Retinal pigment epithelial cell (primary cell): ENCODE data around the gene CDK10.
"Not testable (repeated sequence)": the region's sequence is repeated elsewhere in the genome, so short reads cannot be mapped to it uniquely, and the experiment has no call there.

ENCODE experiments used
- DNase-seq: peaks from one replicate; pipeline ENCODE4 v3.0.0-alpha.2; 2010; ENCODE audit warnings: low read depth
- H3K4me3 ChIP-seq: 2 replicates; pipeline ENCODE4 v1.5.1; 2011; ENCODE audit warnings: mild to moderate bottlenecking, low read length, control low read depth, moderate library complexity
- TF ChIP-seq, protein P1 (sequence below): conservative IDR thresholded peaks from 2 replicates; pipeline ENCODE4 v1.5.1; 2011; ENCODE audit warnings: low read depth, low read length, control low read depth, inconsistent platforms

The CDK10 gene

DNA sequence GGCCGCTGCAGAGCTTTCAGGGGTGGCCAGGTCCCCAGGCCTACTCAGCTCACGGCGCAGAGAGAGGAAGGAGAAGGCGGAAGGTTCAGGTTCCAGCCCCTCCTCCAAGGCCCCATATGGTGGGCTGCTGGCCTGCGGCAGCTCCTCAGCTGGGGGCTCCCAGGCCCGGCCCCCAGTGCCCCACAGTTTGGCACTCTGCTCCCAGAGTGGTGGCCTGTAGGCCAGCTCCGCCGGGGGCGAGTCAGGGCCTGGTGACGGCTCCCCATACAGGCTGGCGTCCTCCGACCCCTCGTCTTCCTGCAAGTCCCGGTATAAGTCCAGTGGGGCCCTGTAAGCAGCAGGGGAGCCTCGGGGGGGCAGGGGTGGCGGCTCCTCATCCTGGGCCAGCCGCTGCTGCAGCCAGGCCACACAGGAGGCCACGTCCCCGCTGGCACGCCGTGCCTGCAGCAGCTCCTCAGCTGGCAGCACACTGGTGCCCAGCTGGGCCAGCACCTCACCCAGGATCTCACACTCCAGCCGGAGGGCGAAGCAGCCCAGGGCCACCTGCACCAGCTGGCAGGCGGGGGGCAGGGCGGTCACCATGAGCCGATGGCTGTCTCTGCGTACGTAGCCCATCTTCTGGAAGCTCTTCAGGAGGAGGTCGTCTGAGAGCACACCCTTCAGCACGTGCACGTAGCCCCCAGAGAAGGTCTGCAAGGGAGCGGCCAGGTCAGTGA lies 11.3 kb downstream of the CDK10 start:
- H3K4me3 ChIP-seq, result no peak overlapping the region
- TF ChIP-seq, protein P1, sequence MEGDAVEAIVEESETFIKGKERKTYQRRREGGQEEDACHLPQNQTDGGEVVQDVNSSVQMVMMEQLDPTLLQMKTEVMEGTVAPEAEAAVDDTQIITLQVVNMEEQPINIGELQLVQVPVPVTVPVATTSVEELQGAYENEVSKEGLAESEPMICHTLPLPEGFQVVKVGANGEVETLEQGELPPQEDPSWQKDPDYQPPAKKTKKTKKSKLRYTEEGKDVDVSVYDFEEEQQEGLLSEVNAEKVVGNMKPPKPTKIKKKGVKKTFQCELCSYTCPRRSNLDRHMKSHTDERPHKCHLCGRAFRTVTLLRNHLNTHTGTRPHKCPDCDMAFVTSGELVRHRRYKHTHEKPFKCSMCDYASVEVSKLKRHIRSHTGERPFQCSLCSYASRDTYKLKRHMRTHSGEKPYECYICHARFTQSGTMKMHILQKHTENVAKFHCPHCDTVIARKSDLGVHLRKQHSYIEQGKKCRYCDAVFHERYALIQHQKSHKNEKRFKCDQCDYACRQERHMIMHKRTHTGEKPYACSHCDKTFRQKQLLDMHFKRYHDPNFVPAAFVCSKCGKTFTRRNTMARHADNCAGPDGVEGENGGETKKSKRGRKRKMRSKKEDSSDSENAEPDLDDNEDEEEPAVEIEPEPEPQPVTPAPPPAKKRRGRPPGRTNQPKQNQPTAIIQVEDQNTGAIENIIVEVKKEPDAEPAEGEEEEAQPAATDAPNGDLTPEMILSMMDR, result no peak
- no peak for DNase-seq

DNA sequence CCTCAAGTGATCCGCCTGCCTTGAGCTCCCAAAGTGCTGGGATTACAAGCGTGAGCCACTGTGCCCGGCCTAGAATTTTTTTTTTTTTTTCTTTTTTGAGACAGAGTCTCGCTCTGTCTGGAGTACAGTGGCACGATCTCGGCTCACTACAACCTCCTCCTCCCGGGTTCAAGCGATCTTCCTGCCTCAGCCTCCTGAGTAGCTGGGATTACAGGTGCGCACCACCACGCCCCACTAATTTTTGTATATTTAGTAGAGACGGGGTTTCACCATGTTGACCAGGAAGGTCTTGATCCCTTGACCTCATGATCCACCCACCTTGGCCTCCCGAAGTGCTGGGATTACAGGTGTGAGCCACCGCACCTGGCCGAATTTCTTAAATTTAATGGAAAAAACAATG lies 12.2 kb downstream of the CDK10 start:
- DNase-seq, H3K4me3 ChIP-seq: not testable (repeated sequence)

- not testable (repeated sequence) for DNase-seq
- peak overlapping the region; percentile 31 for H3K4me3 ChIP-seq
These were observed 13.2 kb downstream of the CDK10 start for GRCh38 chr16:89699629-89700099.

DNA sequence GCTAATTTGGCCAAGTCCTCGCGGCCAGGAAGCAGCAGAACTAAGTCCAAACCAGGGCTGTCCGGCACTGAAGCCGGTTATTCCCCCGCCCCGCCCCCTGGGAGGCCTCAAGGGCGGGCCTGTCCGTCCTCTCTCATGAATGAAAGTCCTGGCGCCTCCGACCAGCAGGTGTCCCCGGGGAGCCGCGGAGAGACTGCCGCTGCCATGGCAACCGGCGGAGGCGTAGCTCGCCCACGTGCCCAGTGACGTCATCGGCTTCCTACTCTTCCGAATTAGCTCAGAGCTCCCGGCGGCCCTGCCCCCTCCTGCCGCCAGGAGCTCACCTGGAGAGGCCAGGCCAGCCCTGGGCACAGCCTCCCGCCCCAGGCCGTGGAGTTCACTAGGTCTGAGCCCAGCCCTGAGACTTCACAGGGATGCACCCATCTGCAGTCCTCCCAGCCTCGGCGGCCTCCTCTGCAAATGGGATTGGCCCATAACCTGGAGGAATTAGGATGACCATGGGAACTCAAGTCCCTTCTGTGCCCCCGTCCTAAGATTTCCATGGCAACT lies 13.7 kb downstream of the CDK10 start:
- H3K4me3 ChIP-seq, result peak overlapping the region; percentile 70
- DNase-seq, result peak; percentile 91
- TF ChIP-seq, protein P1, result peak; percentile 75

DNA sequence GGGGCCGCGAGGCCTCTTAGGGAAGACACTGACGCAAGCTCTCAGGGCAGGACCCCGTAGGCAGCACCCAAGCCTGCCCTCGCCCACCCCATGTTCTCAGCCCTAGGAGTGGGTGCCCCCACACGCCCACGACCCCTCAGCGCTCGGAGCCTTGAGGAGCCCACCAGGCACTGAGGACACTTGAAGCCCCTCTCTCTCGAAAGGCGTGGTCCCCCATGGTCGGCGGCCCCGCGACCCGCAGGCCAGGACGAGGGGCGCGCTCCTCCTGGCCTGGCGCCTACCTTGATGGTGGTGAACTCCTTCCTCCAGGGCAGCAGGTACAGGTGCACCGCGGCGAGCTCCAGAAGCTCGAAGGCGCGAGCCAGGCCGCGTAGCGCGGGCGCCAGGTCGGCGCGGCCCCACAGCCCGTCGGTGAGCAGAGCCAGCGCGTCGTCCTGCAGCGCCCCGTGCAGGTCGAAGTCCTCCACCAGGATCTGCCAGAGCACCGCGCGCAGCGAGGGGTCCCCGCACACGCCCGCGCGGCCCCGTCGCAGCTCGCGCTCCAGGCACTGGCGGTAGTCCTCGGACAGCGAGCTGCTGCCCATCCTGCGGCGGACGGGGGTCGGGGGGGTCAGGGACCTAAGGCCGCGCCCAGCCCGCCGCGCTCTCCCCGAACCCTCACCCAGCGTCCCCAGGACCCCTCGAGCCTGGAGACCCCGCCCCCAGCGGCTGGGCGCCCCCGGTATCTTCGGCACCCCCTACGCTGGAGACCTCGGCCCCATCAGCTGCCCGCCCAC lies 14.3 kb downstream of the CDK10 start:
- DNase-seq, result no peak
- peak overlapping the region; percentile 70 for H3K4me3 ChIP-seq
- TF ChIP-seq, protein P1, result peak; percentile 39

DNA sequence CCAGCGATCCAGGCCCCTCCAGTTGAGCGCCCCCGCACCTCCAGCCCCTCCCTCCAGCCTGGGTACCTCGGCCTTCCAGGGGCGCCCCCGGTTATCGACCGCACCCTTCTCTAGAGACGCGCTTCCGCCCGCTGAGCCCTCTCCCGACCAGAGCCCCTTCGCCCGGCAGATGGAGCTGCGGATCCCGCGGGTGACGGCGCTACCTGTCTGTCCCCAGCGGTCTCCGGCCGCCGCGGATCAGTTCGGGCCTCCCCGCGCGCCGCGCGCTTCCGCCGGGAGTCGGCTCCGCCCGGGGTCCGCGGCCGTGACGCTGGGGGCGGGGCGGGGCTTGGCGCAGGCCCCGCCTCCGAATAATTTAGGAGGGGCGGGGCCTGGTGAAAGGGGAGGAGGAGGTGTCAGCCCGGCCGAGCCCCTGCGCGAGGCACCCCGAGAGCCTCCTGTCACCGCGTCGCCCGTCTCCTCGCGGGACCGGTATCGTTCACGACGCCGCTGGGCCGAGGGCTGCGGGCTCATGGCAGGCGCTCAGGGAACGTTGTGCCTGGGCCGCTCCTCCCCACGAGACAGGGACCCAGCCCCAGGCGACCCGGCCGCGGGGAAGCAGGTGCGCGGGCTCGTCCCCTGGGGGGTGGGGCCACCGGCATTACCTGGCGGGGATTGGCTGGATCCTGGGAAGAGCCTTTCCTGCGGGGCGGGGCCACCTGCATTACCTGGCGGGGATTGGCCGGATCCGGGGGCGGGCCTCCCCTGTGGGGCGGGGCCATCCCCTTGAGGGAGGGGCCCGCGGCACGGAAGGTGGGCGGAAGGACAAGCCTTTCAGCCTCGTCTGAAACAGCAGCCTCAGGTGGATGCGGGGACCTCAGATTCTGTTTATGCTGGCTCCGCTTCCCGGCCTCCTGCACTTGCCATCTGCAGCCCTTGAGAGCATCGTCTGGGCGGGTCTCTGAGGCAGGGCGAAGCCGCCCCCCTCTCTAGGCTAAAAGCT lies 15.2 kb downstream of the CDK10 start, which contains the start of gene SPATA2L:
Gene SPATA2L (minus strand): TSS at position 281 of the 982 bp plus-strand sequence. CDS start 473 bp downstream, outside the sequence.
- H3K4me3 ChIP-seq, result peak within 1 kb of the TSS; percentile 70
- DNase-seq, result no peak
- TF ChIP-seq, protein P1, result no peak

DNA sequence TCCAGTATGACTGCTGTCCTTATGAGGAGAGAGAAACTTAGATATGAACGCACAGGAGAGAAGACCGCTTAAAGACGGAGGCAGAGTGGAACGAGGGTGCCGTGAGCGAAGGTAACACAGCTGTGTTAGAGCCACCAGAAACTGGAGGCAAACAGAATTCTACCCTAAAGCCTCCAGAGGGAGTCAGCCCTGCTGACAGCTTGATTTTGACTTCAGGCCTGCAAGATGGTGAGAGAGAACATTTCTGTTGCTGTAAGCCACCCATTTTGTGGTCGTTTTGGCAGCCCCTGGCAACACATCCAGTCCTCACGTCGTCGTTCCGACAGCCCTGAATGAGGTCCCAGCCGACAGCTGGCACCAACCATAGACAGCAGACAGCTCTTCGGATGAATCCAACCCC lies 17.8 kb downstream of the CDK10 start:
- H3K4me3 ChIP-seq, result no peak overlapping the region
- TF ChIP-seq, protein P1, result no peak
- DNase-seq, result no peak
